Thyroid gland (tissue), 4 donors: ENCODE results near the gene NT5C2. TPM values are rescaled to one million over a fixed set of nuclear protein-coding genes. Genes with fewer than 3 reads are reported as not detected.

Experiments used
- DNase-seq, 2 donors: peaks; one replicate each; pipeline ENCODE4 v3.0.0-alpha.2; 2019
- H3K27ac ChIP-seq, 3 donors: fragments of 200-600 bp; sonication (generic); 1 replicate in 2 of 3; 2 replicates in 1 of 3; pipeline ENCODE4 v1.5.1; 2016 to 2019; ENCODE audit warnings: mild to moderate bottlenecking in 1 of 3, moderate library complexity in 1 of 3
- H3K27me3 ChIP-seq: fragments of 200-600 bp; sonication (generic); one replicate; pipeline ENCODE4 v1.5.1; 2019
- H3K36me3 ChIP-seq, 2 donors: fragments of 200-600 bp; sonication (generic); one replicate each; pipeline ENCODE4 v1.5.1; 2016 to 2019
- H3K4me1 ChIP-seq, 2 donors: fragments of 200-600 bp; sonication (generic); one replicate each; pipeline ENCODE4 v1.5.1; 2017 to 2019
- H3K4me3 ChIP-seq, 3 donors: fragments of 200-600 bp; sonication (generic); replicated peaks in 1 of 3; 1 replicate in 2 of 3; 2 replicates in 1 of 3; pipeline ENCODE4 v1.5.1; 2016; ENCODE audit warnings: mild to moderate bottlenecking in 1 of 3
- H3K9me3 ChIP-seq: fragments of 200-600 bp; sonication (generic); one replicate; pipeline ENCODE4 v1.5.1; 2017
- CTCF ChIP-seq, 6 experiments: fragments of 200-600 bp in 3 of 6; fragments of 450-650 bp in 3 of 6; sonication (generic) in 3 of 6; IDR thresholded peaks; one replicate each; pipeline ENCODE4 v1.5.1; 2016 to 2019; ENCODE audit warnings: antibody characterized with exemption in 6 of 6, mild to moderate bottlenecking in 2 of 6, inconsistent platforms in 1 of 6, moderate library complexity in 1 of 6
- POLR2A ChIP-seq, 2 donors: fragments of 450-650 bp; IDR thresholded peaks; one replicate each; pipeline ENCODE4 v1.6.1; 2017; ENCODE audit warnings: antibody characterized with exemption in 2 of 2, mild to moderate bottlenecking in 2 of 2, moderate library complexity in 1 of 2
- WGBS, 2 donors: methylation state at CpG; one replicate each; pipeline ENCODE4 v1.1.5; 2017; 5-methylcytosine and 5-hydroxymethylcytosine counted together
- intact Hi-C: fragments of 100-400 bp; cut with DNase I; formaldehyde crosslinking; loops from one replicate; pipeline ENCODE4 v1.15.1; 2023
- total RNA-seq, 4 donors: library from RNA; depleted of rRNA; stranded (reverse); fragments of >200 nt; gene quantifications; one replicate each; pipeline ENCODE4 v1.2.3, GENCODE V29; 2016

Gene NT5C2
- total RNA-seq, 4 donors from 2014 or later: 194 to 238 (median 214) TPM

GRCh38 chr10:103041391-103041790, 151.7 kb downstream of the NT5C2 start:
- Histone ChIP-seq H3K27me3 (no peaks in the 10 kb centered on the region), H3K9me3 (no peaks in the 10 kb centered on the region), H3K4me1 (peaks cover 6 to 10% of the 10 kb centered on the region in 2 donors), H3K27ac (no peak overlapping the region), H3K36me3 (no peaks in the 10 kb centered on the region), H3K4me3 (no peak overlapping the region)
- TF ChIP-seq CTCF (IDR thresholded peaks at IDR 0.05): no peak
- no peak for TF ChIP-seq POLR2A (IDR thresholded peaks at IDR 0.05)
- intact Hi-C loops: no loop called here
- no peak for DNase-seq
- 79 to 84% methylated on average over 6 of the region's 6 CpGs for WGBS, 2 donors

DNA sequence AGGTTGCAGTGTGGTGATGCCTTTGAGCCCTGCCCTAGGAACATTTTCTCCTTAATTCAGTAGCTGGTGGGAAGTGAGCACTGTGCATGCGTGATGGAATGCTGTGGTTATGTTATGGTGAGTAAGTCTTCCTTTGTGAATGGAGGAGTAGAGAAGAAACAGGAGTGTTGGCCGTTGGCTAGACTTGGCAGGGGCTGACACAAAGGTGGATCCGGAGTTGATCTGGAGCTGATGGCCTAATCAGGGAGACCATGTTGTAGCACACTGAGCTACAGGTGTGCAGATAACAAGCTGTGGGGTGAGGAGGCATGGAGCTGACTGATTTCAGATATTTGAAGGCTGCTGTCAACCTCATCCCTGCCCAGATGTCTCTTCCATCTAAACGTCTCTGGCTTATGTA, 152.7 kb downstream of the NT5C2 start:
- no peak overlapping the region for H3K27ac ChIP-seq
- DNase-seq: no peak

GRCh38 chr10:103038570-103038969, 154.5 kb downstream of the NT5C2 start:
- TF ChIP-seq POLR2A (IDR thresholded peaks at IDR 0.05) (no peak), CTCF (IDR thresholded peaks at IDR 0.05) (no peak)
- H3K4me1 ChIP-seq: peaks cover 6 to 10% of the 10 kb centered on the region in 2 donors
- H3K27ac ChIP-seq: no peak overlapping the region
- H3K27me3 ChIP-seq: no peaks in the 10 kb centered on the region
- no peak overlapping the region for H3K4me3 ChIP-seq
- intact Hi-C loops: no loop called here
- no peak for DNase-seq
- no peaks in the 10 kb centered on the region for H3K36me3 ChIP-seq
- no peaks in the 10 kb centered on the region for H3K9me3 ChIP-seq
- 83 to 91% methylated on average over 2 of the region's 2 CpGs for WGBS, 2 donors

More for the DNA sequence above, 152.7 kb downstream of the NT5C2 start:
- H3K36me3 ChIP-seq: no peaks in the 10 kb centered on the region
- intact Hi-C loops: no loop called here
- peaks cover 6 to 10% of the 10 kb centered on the region in 2 donors for H3K4me1 ChIP-seq
- TF ChIP-seq POLR2A (IDR thresholded peaks at IDR 0.05): no peak
- no peak for TF ChIP-seq CTCF (IDR thresholded peaks at IDR 0.05)
- H3K9me3 ChIP-seq: no peaks in the 10 kb centered on the region
- WGBS, 2 donors: 90 to 95% methylated on average over 4 of the region's 4 CpGs
- no peak overlapping the region for H3K4me3 ChIP-seq
- no peaks in the 10 kb centered on the region for H3K27me3 ChIP-seq

Other genes with a start within 250 kb of the NT5C2 start
- gene RPEL1, start 52.6 kb upstream of the NT5C2 start, total RNA-seq: not detected
- under 1 TPM in 2 of 4 donors, not detected in 2; 0.17 to 0.59 TPM for gene INA, start 83.9 kb upstream of the NT5C2 start, total RNA-seq
- 10 to 100 TPM in 1 of 4 donors, 1 to 10 TPM in 3; 5.8 to 10.8 (median 9.6) TPM for gene PCGF6, start 157.9 kb upstream of the NT5C2 start, total RNA-seq
- 1 to 10 TPM; 4.0 to 7.0 (median 6.2) TPM for gene TAF5, start 174.7 kb upstream of the NT5C2 start, total RNA-seq
- gene ATP5MK, start 203.2 kb upstream of the NT5C2 start, total RNA-seq: 100 to 1,000 TPM; 127 to 604 (median 265) TPM
- gene PDCD11, start 203.4 kb upstream of the NT5C2 start, total RNA-seq: 10 to 100 TPM; 15.6 to 20.9 (median 19.0) TPM